H1 (cell line): Measurements from ENCODE around the gene DOCK10. TPM values are rescaled to one million over a fixed set of nuclear protein-coding genes. Genes with fewer than 3 reads are reported as not detected.

Experiments
- CTCF ChIA-PET: fragments of 300-600 bp; sonication (Branson Sonifier 250); formaldehyde crosslinking; loops from one replicate; lab custom pipeline; 2021; ENCODE audit not compliant: partially characterized antibody; lab: Charles Lee
- POLR2A ChIA-PET: fragments of 300-600 bp; sonication (Branson Sonifier 250); formaldehyde crosslinking; loops from one replicate; lab custom pipeline; 2021; ENCODE audit warnings: inconsistent platforms; ENCODE audit not compliant: partially characterized antibody; lab: Charles Lee
- DNase-seq, 2 experiments: peaks; one replicate each; pipeline versions ENCODE4 v3.0.0 to v3.0.0-alpha.2; 2010 to 2022; ENCODE audit warnings: low spot score in 2 of 2, low read depth in 1 of 2, mixed read lengths in 1 of 2
- FAIRE-seq: peaks from 2 replicates; lab custom pipeline; 2011; peaks lifted over from hg19 to GRCh38; lab: Jason Lieb, UNC
- H2AFZ ChIP-seq: 2 replicates; pipeline ENCODE4 v1.8.1; 2012; ENCODE audit warnings: low read length, inconsistent platforms
- H2AK5ac ChIP-seq: 2 replicates; pipeline ENCODE4 v1.6.1; 2013; ENCODE audit warnings: low read depth, low read length
- H2BK120ac ChIP-seq: replicated peaks from 2 replicates; pipeline ENCODE3; 2013; ENCODE audit warnings: low read depth, low read length, inconsistent platforms
- H2BK12ac ChIP-seq: 2 replicates; pipeline ENCODE4 v1.6.1; 2013; ENCODE audit warnings: low read depth, low read length
- H2BK15ac ChIP-seq: 2 replicates; pipeline ENCODE4 v1.6.1; 2013; ENCODE audit warnings: low read length
- H2BK20ac ChIP-seq: 2 replicates; pipeline ENCODE4 v1.6.1; 2013; ENCODE audit warnings: low read length
- H2BK5ac ChIP-seq: 2 replicates; pipeline ENCODE4 v1.6.1; 2013; ENCODE audit warnings: low read depth, low read length
- H3K14ac ChIP-seq: 2 replicates; pipeline ENCODE4 v1.6.1; 2013; ENCODE audit warnings: inconsistent platforms; ENCODE audit not compliant: insufficient read length
- H3K18ac ChIP-seq: 2 replicates; pipeline ENCODE4 v1.6.1; 2013; ENCODE audit warnings: low read length; ENCODE audit errors: extremely low read depth
- H3K23ac ChIP-seq: 2 replicates; pipeline ENCODE4 v1.6.1; 2013; ENCODE audit warnings: inconsistent platforms; ENCODE audit not compliant: insufficient read length
- H3K23me2 ChIP-seq: 2 replicates; pipeline ENCODE4 v1.6.1; 2013; ENCODE audit warnings: low read depth, low read length
- H3K27ac ChIP-seq: 2 replicates; pipeline ENCODE4 v1.6.1; 2011; ENCODE audit warnings: low read depth, low read length, inconsistent platforms
- H3K27me3 ChIP-seq, 4 experiments: replicated peaks in 1 of 4; 1 replicate in 1 of 4; 2 replicates in 3 of 4; pipeline versions ENCODE4 v1.6.1 to v1.8.1; 2011 to 2013; ENCODE audit warnings: low read length in 3 of 4, mild to moderate bottlenecking in 3 of 4, inconsistent platforms in 2 of 4, mixed read lengths in 2 of 4, moderate library complexity in 1 of 4; ENCODE audit not compliant: control insufficient read depth in 3 of 4, insufficient read depth in 3 of 4; ENCODE audit errors: extremely low read depth in 1 of 4
- H3K36me3 ChIP-seq, 4 experiments: 2 replicates each; pipeline versions ENCODE4 v1.6.1 to v1.8.1; 2011 to 2013; ENCODE audit warnings: mild to moderate bottlenecking in 4 of 4, low read length in 3 of 4, moderate library complexity in 2 of 4, control low read depth in 1 of 4, inconsistent platforms in 1 of 4; ENCODE audit not compliant: insufficient read depth in 4 of 4, control insufficient read depth in 2 of 4
- H3K4ac ChIP-seq: replicated peaks from 2 replicates; pipeline ENCODE3; 2013; ENCODE audit warnings: low read length, low read depth, mixed read lengths, inconsistent platforms; ENCODE audit not compliant: insufficient read length
- H3K4me1 ChIP-seq, 4 experiments: replicated peaks in 1 of 4; 1 replicate in 1 of 4; 2 replicates in 3 of 4; pipeline versions ENCODE4 v1.6.1 to v1.8.1; 2011 to 2013; ENCODE audit warnings: low read length in 3 of 4, inconsistent platforms in 2 of 4, mixed read lengths in 1 of 4; ENCODE audit not compliant: insufficient read depth in 4 of 4, control insufficient read depth in 3 of 4
- H3K4me2 ChIP-seq, 2 experiments: 2 replicates each; pipeline versions ENCODE4 v1.6.1 to v1.8.1; 2011 to 2013; ENCODE audit warnings: low read depth in 2 of 2, low read length in 2 of 2, control low read depth in 1 of 2, inconsistent platforms in 1 of 2, mild to moderate bottlenecking in 1 of 2; ENCODE audit not compliant: insufficient read depth in 1 of 2
- H3K4me3 ChIP-seq, 4 experiments: fragments of 200-600, 300-600 bp in 1 of 4; sonication (generic), shearing (Covaris generic), sonication (Bioruptor Twin) in 1 of 4; 2 replicates each; pipeline versions ENCODE4 v1.5.1 to v1.8.1; 2011 to 2016; ENCODE audit warnings: low read length in 4 of 4, low read depth in 3 of 4, control low read depth in 2 of 4, inconsistent platforms in 2 of 4, mild to moderate bottlenecking in 2 of 4, mixed read lengths in 1 of 4, moderate library complexity in 1 of 4; ENCODE audit not compliant: insufficient read depth in 2 of 4; ENCODE audit errors: extremely low read depth in 1 of 4
- H3K56ac ChIP-seq: replicated peaks from 2 replicates; pipeline ENCODE3; 2013; ENCODE audit warnings: low read depth, mild to moderate bottlenecking, mixed read lengths, low read length, inconsistent platforms; ENCODE audit not compliant: insufficient read length
- H3K79me1 ChIP-seq: 2 replicates; pipeline ENCODE4 v1.6.1; 2013; ENCODE audit warnings: low read depth, low read length, control low read depth
- H3K79me2 ChIP-seq, 2 experiments: 2 replicates each; pipeline versions ENCODE4 v1.6.1 to v1.8.1; 2012 to 2013; ENCODE audit warnings: low read length in 2 of 2, mild to moderate bottlenecking in 2 of 2, inconsistent platforms in 1 of 2; ENCODE audit not compliant: insufficient read depth in 2 of 2, control insufficient read depth in 1 of 2
- H3K9ac ChIP-seq, 4 experiments: replicated peaks in 1 of 4; 1 replicate in 1 of 4; 2 replicates in 3 of 4; pipeline versions ENCODE4 v1.6.1 to v1.8.1; 2011 to 2013; ENCODE audit warnings: low read depth in 3 of 4, low read length in 3 of 4, control low read depth in 2 of 4, mild to moderate bottlenecking in 2 of 4, moderate library complexity in 2 of 4, inconsistent platforms in 1 of 4; ENCODE audit errors: extremely low read depth in 1 of 4
- H3K9me3 ChIP-seq, 2 experiments: 2 replicates each; pipeline versions ENCODE4 v1.6.1 to v1.8.1; 2012 to 2013; ENCODE audit warnings: mild to moderate bottlenecking in 2 of 2, moderate library complexity in 2 of 2, control low read depth in 1 of 2, inconsistent platforms in 1 of 2, low read depth in 1 of 2, low read length in 1 of 2, mixed read lengths in 1 of 2; ENCODE audit not compliant: insufficient read depth in 2 of 2
- H4K20me1 ChIP-seq, 2 experiments: replicated peaks in 1 of 2; 2 replicates each; pipeline versions ENCODE3 to v1.8.1; 2011 to 2013; ENCODE audit warnings: inconsistent platforms in 2 of 2, low read length in 2 of 2, mild to moderate bottlenecking in 1 of 2; ENCODE audit not compliant: insufficient read depth in 2 of 2, control insufficient read depth in 1 of 2
- H4K5ac ChIP-seq: 2 replicates; pipeline ENCODE4 v1.6.1; 2013; ENCODE audit warnings: low read length, low read depth, mixed read lengths, inconsistent platforms; ENCODE audit not compliant: insufficient read length
- H4K8ac ChIP-seq: 2 replicates; pipeline ENCODE4 v1.8.0; 2013; ENCODE audit warnings: mild to moderate bottlenecking, moderate library complexity, low read length, inconsistent platforms; ENCODE audit not compliant: insufficient read depth; ENCODE audit errors: extremely low read depth
- H4K91ac ChIP-seq: replicated peaks from 2 replicates; pipeline ENCODE3; 2013; ENCODE audit warnings: low read length, mixed read lengths, inconsistent platforms; ENCODE audit not compliant: insufficient read length
- CBX8 ChIP-seq: fragments of 300-800, 300-1000 bp; sonication (generic); IDR thresholded peaks from 2 replicates; pipeline ENCODE4 v1.7.1; 2016; ENCODE audit warnings: low read depth, low read length, borderline replicate concordance
- CTBP2 ChIP-seq: IDR thresholded peaks from 2 replicates; pipeline ENCODE4 v1.7.0; 2011; ENCODE audit warnings: borderline replicate concordance, mild to moderate bottlenecking, moderate library complexity, mixed read lengths, low read length; ENCODE audit not compliant: insufficient read depth, insufficient read length
- GABPA ChIP-seq: IDR thresholded peaks from 2 replicates; pipeline ENCODE4 v1.6.1; 2011; ENCODE audit warnings: mild to moderate bottlenecking, low read length, moderate library complexity, borderline replicate concordance; ENCODE audit not compliant: insufficient read depth
- GTF2F1 ChIP-seq: IDR thresholded peaks from 2 replicates; pipeline ENCODE4 v1.6.1; 2012; ENCODE audit warnings: low read depth, low read length, improper control_type of control experiment, borderline replicate concordance
- KDM5A ChIP-seq: fragments of 200-600 bp; IDR thresholded peaks from 2 replicates; pipeline ENCODE4 v1.7.1; 2012; ENCODE audit warnings: mild to moderate bottlenecking, low read length, inconsistent platforms, mixed read lengths
- NANOG ChIP-seq: IDR thresholded peaks from 2 replicates; pipeline ENCODE4 v1.6.1; 2011; ENCODE audit warnings: low read length, low read depth, mild to moderate bottlenecking, inconsistent platforms; ENCODE audit not compliant: insufficient read depth, poor library complexity, severe bottlenecking
- RFX5 ChIP-seq: IDR thresholded peaks from 2 replicates; pipeline ENCODE4 v1.6.1; 2011; ENCODE audit warnings: low read depth, low read length, improper control_type of control experiment, borderline replicate concordance
- RXRA ChIP-seq: IDR thresholded peaks from 2 replicates; pipeline ENCODE4 v1.6.1; 2011; ENCODE audit warnings: low read depth, mild to moderate bottlenecking, low read length, moderate library complexity; ENCODE audit not compliant: insufficient read depth
- SP2 ChIP-seq: IDR thresholded peaks from 2 replicates; pipeline ENCODE4 v1.6.1; 2012; ENCODE audit warnings: mild to moderate bottlenecking, low read length, inconsistent platforms
- SUZ12 ChIP-seq: fragments of 200-600 bp; sonication (generic); IDR thresholded peaks from 2 replicates; pipeline ENCODE4 v1.6.1; 2012; ENCODE audit warnings: mild to moderate bottlenecking, inconsistent platforms, low read length, moderate library complexity, mixed read lengths
- TEAD4 ChIP-seq: IDR thresholded peaks from 2 replicates; pipeline ENCODE4 v1.6.1; 2012; ENCODE audit warnings: low read depth, low read length, inconsistent platforms, mixed read lengths
- YY1 ChIP-seq: IDR thresholded peaks from 2 replicates; pipeline ENCODE4 v1.6.1; 2011; ENCODE audit warnings: low read depth, mild to moderate bottlenecking, low read length
- WGBS, 2 experiments: shearing (Covaris generic) in 1 of 2; methylation state at CpG; one replicate each; pipeline versions ENCODE4 v1.1.6 to v1.1.7; 2013 to 2015; ENCODE audit warnings: low lambda C conversion rate in 2 of 2, mixed read lengths in 2 of 2, inconsistent platforms in 1 of 2, low coverage in 1 of 2, missing lambda C conversion rate in 1 of 2; ENCODE audit not compliant: insufficient replicate concordance in 2 of 2, insufficient coverage in 1 of 2, insufficient read length in 1 of 2; ENCODE audit errors: extremely low coverage in 1 of 2, missing lambda C conversion rate in 1 of 2; 5-methylcytosine and 5-hydroxymethylcytosine counted together
- polyA plus RNA-seq, 7 experiments: library from polyadenylated mRNA; depleted of rRNA in 3 of 7; stranded (reverse) in 5 of 7; unstranded in 2 of 7; fragments of >200 nt in 5 of 7; fragments of 200-250 nt in 2 of 7; gene quantifications; 1 replicate in 5 of 7; 2 replicates in 1 of 7; 4 replicates in 1 of 7; pipeline versions ENCODE4 v1.2.1 to v1.2.3, GENCODE V29; 2011 to 2013; ENCODE audit warnings: missing spikeins in 2 of 7, mixed read lengths in 2 of 7
- total RNA-seq: library from RNA; stranded (reverse); fragmentation: NEBNext Ultra II Directional; extraction: Animal tissue kit (Norgen Biotek cat#: 25700); gene quantifications from 2 replicates; pipeline ENCODE4 v1.2.1, GENCODE V29; 2021
- TF ChIP-seq, protein P1 (sequence below): IDR thresholded peaks from 2 replicates; pipeline ENCODE4 v1.6.1; 2011; ENCODE audit warnings: low read depth, mild to moderate bottlenecking, low read length; ENCODE audit not compliant: insufficient read depth

DOCK10 gene
- total and polyA plus RNA-seq, 2 of the 8 experiments (the other 6 are each of a cell fraction or from before 2014, with no cell fraction given) = 0.33 to 1.6 TPM

DNA sequence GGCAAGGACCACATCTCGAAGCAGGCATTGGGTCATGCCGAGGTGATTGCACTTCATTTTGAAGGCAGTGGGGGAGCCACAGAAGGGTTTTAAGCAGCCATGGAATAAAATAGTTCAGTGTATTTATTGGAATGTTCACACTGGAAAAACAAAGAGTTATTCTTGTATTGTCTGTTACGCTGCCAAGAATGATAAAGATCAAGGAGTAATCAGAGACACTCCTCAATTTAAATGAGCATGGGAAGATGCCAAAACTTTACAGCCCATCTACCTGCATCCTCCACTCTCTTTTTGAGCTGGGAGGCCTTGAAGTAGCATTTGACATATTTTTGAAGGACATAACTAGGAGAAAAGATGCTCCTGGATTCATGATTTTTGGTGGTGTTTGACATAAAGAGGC is 112.8 kb downstream of the DOCK10 start:
- H3K4ac ChIP-seq = no peak overlapping the region
- no peak overlapping the region for H4K91ac ChIP-seq
- no peak overlapping the region for H3K14ac ChIP-seq
- H2AFZ ChIP-seq = no peak overlapping the region
- H3K9ac ChIP-seq = no peak overlapping the region
- CTCF ChIA-PET = interaction anchor here (0.7 to 1.4 kb wide), 2 partner anchors 17 to 74 kb away, joined by 3 to 5 read pairs; no protein-coding TSS in a partner anchor
- no peak overlapping the region for H3K27ac ChIP-seq
- no peaks in the 10 kb centered on the region for H3K9me3 ChIP-seq
- no peaks in the 10 kb centered on the region; a peak in 1 of 7 replicates for H3K4me1 ChIP-seq
- no peak overlapping the region for H2AK5ac ChIP-seq
- no peak overlapping the region for H4K8ac ChIP-seq
- no peak overlapping the region for H2BK120ac ChIP-seq
- POLR2A ChIA-PET = no interaction called here
- DNase-seq (no peak), FAIRE-seq (no peak)
- TF ChIP-seq RFX5 = no peak
- TF ChIP-seq NANOG = no peak
- TF ChIP-seq KDM5A = no peak
- TF ChIP-seq CTBP2 = no peak
- TF ChIP-seq YY1 = no peak
- TF ChIP-seq GABPA = no peak
- TF ChIP-seq CBX8 = no peak
- no peak for TF ChIP-seq RXRA
- TF ChIP-seq SP2 = no peak
- TF ChIP-seq TEAD4 = no peak
- no peak for TF ChIP-seq SUZ12
- TF ChIP-seq, protein P1, sequence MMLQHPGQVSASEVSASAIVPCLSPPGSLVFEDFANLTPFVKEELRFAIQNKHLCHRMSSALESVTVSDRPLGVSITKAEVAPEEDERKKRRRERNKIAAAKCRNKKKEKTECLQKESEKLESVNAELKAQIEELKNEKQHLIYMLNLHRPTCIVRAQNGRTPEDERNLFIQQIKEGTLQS = no peak
- TF ChIP-seq GTF2F1 = no peak
- H3K18ac ChIP-seq = no peak overlapping the region
- no peak overlapping the region for H3K23ac ChIP-seq
- no peaks in the 10 kb centered on the region for H3K23me2 ChIP-seq
- H2BK12ac ChIP-seq = no peak overlapping the region
- no peak overlapping the region for H2BK15ac ChIP-seq
- no peak overlapping the region for H2BK20ac ChIP-seq
- no peak overlapping the region for H3K4me3 ChIP-seq
- no peaks in the 10 kb centered on the region for H3K79me2 ChIP-seq
- no peak overlapping the region for H2BK5ac ChIP-seq
- H3K79me1 ChIP-seq = no peaks in the 10 kb centered on the region
- no peaks in the 10 kb centered on the region for H4K20me1 ChIP-seq
- H3K27me3 ChIP-seq = no peaks in the 10 kb centered on the region
- H3K36me3 ChIP-seq = no peaks in the 10 kb centered on the region
- no peak overlapping the region for H3K4me2 ChIP-seq
- 96% methylated on average over 3 of the region's 3 CpGs; no CpG with 5 or more reads in 1 of the 2 experiments for WGBS, 2 experiments
- no peak overlapping the region for H3K56ac ChIP-seq
- no peak overlapping the region for H4K5ac ChIP-seq
